ENCODE measurements around the gene FXYD6.

Gene FXYD6

DNA sequence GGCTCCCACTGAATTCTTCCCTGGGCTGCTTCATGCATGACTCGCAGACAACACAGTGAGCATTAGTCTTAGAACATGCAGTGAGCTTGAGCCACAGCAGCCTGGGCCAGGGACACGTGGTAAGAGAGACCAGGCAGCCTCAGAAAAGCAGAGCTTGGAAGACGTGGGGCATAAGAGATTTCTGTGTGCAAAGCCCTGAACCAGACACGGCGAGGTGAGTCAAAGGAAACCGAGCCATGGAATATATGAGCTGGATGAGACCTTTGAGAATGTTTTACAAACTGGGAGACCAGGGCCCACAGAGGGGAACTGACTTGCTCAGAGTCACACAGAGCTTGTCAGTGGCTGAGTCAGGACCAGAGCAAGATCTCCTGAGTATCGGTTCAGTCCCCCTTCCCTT lies 8.5 kb upstream of the FXYD6 start:
- no peak for DNase-seq

DNA sequence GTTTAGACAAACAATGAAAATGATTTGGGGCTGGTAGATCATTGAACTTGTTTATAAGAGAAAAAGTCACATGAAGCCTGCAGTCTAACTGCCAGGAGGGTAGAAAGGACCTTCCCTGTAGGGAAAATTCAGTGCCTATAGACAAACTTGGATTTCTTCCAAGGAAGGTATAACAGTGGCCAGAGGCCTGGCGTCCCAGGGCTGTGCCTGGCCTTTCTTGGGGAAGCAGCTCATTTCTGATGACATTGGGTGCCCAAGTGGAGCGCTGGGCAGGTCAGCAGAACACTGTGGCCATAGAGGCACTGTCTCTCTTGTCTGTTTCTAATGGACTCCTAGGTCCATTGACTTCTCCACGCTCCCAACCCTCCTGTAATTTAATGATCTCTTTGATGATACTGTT lies 6.6 kb upstream of the FXYD6 start:
- DNase-seq = no peak

GRCh38 chr11:117882311-117882905 lies 6.0 kb upstream of the FXYD6 start:
- no peak for DNase-seq

DNA sequence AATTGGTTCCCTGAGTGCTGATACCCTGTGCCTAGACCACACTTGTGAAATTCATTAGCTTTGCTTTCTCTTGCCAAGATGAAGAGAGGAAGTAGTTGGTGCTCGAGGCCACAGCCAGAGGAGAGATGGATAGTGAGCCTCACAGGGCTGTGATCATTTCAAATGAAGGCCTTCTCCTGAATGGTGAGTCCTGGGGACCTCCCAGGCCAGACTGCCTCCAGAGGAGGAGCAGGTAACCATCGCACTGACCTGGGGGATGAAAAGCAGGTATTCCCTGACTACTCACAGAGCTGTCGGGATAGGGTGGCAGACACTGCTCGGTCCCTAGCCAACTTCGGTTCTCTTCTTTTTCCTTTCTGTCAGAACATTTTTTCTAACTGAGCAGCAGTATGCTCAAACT lies 4.8 kb upstream of the FXYD6 start:
- no peak for DNase-seq

GRCh38 chr11:117879516-117880480 lies 3.3 kb upstream of the FXYD6 start:
- no peak for DNase-seq

DNA sequence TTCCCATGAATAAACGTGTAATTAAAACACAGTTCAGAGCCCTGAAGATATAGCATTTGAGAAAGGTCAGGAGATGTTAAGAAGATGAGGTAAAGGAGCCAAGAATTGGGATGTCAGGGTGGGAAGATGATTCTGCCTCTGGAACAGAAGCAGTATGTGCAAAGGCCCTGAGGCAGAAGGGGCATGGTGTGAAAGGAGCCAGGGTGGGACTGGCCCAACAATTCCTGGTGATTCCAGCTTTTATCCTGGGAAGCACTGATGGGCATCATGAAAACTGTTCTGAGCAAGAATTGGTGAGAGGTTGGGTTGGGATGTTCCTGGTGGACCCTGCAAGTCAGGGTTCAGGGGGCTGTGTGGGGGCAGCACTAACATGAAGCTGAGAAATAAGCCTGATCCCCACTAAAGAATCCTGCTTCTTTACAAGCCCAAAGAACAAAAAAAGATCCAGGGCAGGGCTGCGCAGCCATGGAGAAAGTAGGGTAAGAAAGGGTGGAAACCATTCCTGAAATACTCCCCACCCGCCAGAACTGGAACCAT lies 2.5 kb upstream of the FXYD6 start:
- DNase-seq = no peak

DNA sequence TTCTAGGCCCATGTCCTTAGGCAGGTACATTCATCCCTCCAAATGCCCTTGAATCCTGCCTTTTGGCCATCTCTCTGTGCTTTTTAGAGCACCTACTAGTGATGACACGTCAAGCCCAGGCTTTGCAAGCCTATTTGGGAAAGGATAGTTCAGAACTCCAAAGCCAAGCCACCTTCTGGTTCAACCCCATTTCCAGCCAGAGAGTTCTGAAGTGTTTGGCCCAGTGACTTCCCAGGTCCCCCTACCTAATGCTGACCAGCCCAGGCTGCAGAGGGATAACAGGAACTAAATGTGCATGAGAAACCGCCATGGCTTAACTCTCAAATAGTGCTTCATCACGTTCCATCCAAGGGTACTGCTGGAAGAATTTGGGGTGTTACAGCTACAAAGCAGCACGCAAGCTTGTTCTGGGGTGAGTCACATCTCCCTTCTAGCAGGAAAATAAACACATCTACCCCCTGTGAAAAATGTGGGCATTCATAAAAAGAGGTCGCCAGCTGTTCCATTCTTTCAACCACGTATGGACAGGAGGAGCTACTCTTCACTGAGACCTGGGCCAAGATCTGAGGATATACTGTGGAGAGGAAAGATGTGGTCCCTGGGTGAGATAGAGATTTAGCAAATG lies 2.0 kb upstream of the FXYD6 start:
- no peak for DNase-seq

DNA sequence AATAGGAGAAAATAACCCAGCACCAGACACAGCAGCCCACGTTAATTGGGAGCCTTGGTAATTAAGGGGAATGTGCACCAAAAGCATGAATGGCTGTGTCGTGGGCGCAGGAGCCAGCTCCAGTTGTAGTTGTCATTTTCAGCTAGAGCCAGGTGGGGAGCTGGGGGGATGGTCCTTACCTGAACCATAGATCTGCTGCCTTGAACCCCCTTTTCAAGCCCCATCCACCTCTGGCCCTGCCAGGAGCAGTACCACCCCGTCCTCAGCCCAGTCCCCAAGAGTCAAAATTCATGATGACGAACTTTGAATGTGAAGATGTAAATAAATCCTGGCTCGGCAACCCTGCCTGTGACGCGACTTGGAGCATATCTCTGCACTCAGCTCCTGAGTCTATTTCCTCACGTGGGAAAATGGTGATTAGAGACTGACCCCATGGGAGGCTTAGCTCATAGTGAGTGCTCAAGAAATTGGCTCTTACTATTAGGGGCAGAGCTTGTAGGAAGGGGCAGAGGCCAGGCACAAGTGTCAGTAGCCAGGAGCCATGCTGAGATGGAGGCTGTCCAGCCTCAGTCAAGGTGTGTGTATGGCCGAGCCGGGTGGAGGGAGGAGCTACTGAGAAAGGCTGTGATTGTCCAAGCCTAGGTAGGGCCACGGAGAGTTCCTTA lies 794 bp upstream of the FXYD6 start:
- DNase-seq = no peak

DNA sequence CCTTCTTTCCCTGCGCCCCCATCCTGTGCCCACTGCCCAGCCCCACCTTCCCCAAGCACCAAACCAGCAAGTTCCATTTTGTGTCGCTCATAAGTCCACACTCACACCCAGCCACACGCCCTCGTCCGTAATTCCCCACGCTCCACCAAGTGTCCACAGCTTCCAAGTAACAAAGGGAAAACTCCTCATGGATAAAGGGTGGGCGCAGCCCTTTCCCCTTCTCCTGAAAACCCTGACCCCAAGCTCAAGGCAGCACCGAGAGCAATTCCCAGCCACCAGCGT lies 458 bp downstream of the FXYD6 start:
- no peak for DNase-seq

- DNase-seq = no peak
Measured at GRCh38 chr11:117875382-117876058, 938 bp downstream of the FXYD6 start.

DNA sequence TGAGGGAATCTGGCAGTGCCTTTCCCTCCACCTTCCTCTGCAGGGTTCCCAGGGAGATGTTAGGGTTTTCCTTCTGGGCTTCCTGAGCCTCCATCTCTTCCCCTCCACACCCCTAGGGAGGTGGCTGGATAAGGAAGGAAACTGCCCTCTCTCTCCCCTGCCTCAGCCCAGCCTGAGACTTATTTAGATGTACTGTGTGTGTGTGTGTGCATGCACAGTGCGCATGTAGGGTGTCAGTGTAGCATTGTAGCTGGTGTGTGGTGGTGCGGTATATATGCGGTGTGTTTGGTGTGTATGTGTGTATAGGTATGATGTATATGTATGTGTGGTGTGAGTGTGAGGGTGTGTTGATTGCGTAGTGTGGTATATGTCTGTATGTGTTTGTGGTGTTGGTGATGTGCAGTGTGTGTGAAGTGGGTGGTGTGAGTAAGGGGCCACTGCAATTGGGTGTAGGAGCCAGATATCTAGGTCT lies 1.5 kb downstream of the FXYD6 start:
- no peak for DNase-seq

GRCh38 chr11:117874253-117874909 lies 2.1 kb downstream of the FXYD6 start:
- no peak for DNase-seq

DNA sequence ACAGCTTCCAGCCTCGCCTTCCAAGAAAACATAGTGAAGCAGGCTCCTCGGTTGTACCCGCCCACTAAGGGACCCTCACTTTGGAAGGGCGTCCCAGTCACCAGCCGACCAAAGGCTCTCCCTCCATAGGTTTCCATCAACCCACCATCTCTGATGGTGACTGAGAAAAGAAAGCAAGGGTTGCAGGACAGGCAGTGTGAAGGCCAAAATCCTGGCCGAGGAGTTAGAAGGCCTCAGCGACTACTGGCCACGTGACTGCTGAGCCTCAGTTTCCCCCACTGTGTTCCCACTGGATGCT lies 2.7 kb downstream of the FXYD6 start:
- no peak for DNase-seq

GRCh38 chr11:117872975-117873827 lies 3.3 kb downstream of the FXYD6 start:
- DNase-seq = no peak

- DNase-seq = no peak
Measured at GRCh38 chr11:117872420-117872961, 4.0 kb downstream of the FXYD6 start.

DNA sequence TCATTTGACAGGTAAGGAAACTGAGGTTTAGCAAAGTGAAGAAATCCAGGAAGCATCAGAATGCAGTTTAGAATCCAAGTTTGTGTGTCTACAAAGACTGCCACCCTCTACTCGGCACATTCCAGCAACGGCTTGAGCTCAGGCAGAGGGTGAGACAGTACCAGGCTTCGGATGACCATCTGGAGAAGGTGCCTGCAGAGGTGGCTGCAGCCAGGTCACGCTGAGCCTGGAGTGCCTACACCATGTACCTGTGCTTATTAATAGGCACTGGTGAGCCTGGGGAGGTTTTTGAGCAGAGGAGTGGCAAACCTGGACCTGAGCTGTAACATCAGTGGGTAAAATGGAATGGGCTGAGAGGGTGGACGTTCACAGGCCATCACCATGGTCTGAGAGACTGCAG lies 4.7 kb downstream of the FXYD6 start:
- no peak for DNase-seq

GRCh38 chr11:117871160-117871559 lies 5.3 kb downstream of the FXYD6 start:
- DNase-seq = no peak

- DNase-seq = peak in 1 of 2 donors; percentile 62
Measured at GRCh38 chr11:117870103-117870952, 6.1 kb downstream of the FXYD6 start.

DNA sequence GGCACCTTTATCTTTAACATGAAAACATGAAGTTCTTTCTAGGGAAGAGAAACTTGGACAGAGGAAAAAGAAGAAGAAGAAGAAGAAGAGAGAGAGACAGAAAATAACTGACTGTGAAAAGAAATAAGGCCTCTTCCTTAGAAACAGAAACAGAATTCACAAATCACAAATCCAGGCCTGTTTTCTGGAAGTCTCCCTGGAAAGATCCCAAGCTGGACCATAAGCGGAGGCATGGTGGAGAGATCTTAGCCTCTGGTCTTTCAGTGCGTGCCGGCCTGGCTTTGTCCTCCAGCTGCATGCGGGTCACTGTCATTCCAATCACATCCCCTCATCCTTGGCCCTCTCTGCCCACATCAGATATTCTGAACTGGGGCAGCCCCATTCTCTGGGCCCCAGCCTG lies 6.9 kb downstream of the FXYD6 start:
- DNase-seq = no peak
